T-helper 2 cell (primary cell): ENCODE results near the gene TP73.

ENCODE experiments used
- DNase-seq, 5 experiments: peaks; one replicate each; pipeline versions ENCODE4 v3.0.0 to v3.0.0-alpha.2; 2012 to 2022

Gene TP73

DNA sequence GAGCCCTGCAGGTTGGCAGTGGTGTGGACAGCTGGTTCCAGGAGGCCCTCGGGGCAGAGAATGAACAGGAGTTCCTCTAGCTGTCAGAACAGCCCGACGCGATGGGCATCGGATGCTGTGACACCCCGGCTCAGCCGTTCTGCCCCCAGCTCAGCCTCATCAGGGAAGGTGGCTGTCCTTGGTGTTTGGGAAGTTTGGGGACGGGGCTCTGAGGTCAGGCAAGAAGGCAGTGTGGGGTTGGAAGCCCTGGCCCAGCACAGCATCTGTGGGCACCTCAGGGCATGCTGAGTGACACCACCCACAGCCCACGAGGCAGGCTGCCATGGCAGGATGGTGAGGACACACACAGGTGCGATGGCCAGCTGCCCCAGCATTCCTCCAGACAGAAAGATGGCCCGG lies 59.1 kb downstream of the TP73 start:
- no peak for DNase-seq

GRCh38 chr1:3711780-3712451 lies 59.6 kb downstream of the TP73 start:
- no peak for DNase-seq

- DNase-seq = no peak
Observed at GRCh38 chr1:3712573-3713535, 60.5 kb downstream of the TP73 start.

DNA sequence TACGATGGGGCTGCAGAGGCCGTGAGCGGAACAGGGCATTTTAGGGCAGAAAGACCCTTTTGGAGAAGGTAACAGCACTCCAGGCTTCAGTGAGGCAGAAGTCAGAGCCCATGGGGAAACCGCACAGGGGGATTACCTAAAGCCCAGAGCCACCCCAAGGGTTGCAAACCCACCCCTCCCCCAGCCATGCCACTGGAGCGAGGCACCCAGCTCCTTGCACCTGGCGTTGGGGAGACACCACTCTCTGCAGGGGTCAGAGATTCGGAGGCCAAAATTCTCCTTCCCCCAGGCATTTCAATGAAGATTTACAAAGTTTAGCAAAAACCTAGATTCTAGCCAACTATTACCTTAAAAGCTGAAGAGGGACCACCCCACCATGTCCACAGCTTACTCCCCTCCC lies 61.5 kb downstream of the TP73 start:
- no peak for DNase-seq

DNA sequence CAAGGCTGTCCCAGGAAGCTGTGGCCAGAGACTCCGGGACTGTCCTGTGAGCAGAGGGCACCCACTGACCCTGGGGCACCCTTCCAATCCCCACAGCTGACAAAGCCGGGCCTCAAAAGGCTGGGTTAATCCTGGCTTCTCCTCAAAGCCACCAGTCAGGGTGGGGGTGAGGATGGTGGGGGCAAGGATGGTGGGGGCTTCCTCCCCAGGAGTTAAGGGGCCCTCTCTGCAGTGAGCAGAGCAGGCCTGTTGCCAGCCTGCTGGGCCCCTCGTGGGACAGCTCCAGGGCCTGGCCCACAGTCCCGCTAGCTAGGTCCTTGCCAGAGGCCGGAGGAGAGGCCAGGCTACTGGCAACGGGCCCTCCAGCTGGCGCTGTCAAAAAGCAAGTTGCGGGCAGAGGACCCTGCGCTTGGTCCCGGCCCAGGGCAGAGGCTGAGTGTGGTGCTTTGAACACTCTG lies 62.0 kb downstream of the TP73 start:
- no peak for DNase-seq

DNA sequence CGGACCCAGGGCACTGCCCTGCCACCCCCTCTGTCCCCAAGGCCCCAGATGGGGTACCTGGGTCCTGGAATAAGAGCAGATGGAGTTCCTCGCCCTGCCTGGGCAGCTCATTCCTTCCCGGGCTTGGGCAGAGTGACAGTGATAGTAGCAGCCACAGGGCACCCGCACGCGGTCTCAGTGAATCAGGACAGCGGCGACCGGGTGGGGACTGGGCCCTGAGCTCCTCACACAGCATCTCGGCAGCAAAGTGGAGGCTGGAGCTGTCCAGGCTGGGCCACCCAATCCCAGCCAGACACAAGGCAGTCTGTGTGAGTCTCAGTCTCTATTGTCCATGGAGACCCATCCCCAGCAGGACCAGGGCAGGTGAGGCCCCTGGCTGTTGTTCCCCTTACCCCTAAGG lies 62.5 kb downstream of the TP73 start:
- DNase-seq = no peak

DNA sequence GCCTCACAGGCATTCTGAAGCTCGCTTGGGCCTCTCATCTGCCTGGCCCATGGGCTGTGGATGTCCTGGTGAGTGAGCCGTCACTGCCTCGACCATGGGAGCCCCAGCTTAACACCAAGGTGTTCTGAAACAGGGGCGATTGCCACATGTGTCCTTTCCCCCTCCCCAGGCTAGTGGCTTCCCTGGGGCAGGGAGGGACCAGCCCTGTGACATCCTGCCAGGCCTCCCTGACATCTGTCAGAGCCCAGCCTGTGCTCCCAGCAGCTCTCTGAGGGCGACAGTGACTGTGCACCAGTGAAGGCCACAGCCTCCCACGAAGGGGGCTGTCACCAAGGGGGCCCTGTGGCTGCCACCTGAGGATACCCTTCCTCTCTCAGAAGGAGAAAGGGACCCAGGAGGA lies 64.0 kb downstream of the TP73 start:
- no peak for DNase-seq

GRCh38 chr1:3717041-3717714 lies 64.9 kb downstream of the TP73 start:
- DNase-seq = no peak

DNA sequence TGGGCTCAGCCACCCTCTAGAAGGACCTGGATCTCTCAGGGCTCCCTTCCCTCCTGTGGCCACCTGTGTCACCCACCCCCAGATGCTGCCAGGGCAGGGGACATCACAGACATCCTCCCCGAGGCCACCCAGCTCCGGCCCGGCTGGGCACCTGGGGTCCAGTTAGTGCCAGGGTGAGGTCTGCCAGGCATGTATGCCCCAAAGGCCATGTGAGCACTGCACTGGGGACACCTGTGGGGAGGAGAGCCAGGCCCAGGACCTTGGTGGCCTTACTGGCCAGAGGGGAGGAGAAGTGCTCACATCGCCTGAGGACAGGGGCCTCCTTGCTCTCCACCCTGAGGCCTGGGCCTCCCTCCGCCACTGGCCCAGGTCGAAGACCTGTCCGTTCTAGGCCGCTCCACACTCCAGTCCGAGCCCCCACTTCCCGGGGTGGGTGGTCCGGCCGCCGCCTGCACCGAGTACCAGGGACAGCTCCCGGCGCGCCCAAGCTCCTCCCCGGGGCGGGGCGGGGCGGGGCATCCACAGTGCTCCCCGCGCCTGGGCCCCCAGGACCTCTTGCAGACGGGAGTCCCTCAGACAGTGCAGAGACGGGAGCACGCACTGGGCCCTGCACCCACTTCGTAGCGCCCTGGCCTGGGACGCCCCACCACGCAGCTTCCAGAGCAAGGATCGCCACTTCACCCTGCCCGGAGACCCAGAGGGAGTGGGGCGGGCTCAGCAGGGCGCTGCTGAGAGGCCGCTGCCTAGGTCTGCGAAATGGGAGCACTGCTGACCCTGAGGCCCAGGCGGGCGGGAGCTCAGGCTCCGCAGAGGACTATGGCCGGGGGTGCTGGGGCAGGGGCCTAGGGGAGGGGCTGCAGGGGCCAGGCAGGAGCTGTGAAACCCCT lies 65.6 kb downstream of the TP73 start:
- DNase-seq = no peak

- DNase-seq = no peak
Observed at GRCh38 chr1:3718764-3719163, 66.4 kb downstream of the TP73 start.

GRCh38 chr1:3721955-3722465 lies 69.7 kb downstream of the TP73 start:
- no peak for DNase-seq

DNA sequence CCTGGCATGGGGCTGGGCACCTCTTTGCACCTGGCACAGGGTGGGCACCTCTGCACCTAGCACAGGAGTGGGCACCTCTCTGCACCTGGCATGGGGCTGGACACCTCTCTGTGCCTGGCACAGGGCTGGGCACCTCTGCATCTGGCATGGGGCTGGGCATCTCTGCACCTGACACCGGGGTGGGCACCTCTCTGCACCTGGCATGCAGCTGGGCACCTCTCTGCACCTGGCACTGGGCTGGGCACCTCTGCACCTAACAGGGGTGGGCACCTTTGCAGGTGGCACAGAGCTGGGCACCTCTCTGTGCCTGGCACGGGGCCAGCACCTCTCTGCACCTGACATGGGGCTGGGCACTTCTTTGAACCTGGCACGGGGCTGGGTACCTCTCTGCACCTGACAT lies 70.5 kb downstream of the TP73 start:
- DNase-seq = no peak

DNA sequence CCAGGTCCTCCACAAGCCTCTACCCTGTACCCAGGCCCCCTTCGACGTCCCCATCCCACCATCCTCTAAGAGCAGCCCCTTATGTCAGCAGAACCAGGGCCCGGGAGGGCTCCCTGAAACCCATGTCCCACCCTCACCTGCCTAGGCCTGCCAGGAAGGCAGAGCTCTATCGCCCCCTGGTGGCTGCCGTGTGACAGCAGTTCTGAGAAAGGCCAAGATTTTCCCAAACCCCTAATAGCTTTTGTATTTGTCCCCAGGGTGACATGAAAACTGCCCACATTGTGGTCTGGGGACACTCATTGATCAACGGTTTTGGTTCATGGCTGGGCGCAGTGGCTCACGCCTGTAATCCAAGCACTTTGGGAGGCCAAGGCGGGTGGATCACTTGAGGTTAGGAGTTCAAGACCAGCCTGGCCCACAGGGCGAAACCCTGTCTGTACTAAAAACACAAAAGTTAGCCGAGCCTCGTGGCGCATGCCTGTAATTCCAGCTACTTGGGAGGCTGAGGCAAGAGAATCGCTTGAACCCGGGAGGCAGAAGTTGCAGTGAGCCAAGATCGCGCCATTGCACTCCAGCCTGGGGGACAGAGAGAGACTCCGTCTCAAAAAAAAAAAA lies 72.2 kb downstream of the TP73 start:
- DNase-seq = peak; percentile 29 to 69 (median 62)

- no peak for DNase-seq
Observed at GRCh38 chr1:3725366-3725765, 73.0 kb downstream of the TP73 start.

DNA sequence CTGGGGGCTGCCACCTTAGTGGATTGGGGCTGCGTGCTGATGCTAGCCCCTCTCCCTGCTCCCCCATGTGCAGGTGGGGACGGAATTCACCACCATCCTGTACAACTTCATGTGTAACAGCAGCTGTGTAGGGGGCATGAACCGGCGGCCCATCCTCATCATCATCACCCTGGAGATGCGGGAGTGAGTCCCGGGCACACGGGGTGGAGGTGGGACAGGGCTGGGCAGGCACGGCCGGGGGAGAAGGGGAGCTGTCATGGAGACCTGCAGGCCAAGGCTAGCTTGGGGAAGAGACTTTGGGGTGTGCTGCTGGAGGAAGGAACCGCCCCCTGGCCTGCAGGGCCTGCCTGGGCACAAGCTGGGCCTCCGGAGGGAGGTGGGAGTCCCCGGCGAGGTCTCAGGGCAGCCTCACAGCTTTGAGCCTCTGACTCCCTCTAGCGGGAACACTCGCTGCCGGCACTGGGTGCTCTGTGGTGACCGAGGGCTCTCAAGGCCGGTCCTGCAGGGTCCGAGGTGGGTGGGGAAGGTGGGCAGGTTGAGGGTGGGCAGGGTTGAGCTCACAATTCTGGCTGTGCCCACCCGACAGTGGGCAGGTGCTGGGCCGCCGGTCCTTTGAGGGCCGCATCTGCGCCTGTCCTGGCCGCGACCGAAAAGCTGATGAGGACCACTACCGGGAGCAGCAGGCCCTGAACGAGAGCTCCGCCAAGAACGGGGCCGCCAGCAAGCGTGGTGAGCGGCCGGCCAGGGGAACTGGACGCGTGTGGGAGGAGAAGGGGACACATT lies 74.9 kb downstream of the TP73 start:
- DNase-seq = no peak

DNA sequence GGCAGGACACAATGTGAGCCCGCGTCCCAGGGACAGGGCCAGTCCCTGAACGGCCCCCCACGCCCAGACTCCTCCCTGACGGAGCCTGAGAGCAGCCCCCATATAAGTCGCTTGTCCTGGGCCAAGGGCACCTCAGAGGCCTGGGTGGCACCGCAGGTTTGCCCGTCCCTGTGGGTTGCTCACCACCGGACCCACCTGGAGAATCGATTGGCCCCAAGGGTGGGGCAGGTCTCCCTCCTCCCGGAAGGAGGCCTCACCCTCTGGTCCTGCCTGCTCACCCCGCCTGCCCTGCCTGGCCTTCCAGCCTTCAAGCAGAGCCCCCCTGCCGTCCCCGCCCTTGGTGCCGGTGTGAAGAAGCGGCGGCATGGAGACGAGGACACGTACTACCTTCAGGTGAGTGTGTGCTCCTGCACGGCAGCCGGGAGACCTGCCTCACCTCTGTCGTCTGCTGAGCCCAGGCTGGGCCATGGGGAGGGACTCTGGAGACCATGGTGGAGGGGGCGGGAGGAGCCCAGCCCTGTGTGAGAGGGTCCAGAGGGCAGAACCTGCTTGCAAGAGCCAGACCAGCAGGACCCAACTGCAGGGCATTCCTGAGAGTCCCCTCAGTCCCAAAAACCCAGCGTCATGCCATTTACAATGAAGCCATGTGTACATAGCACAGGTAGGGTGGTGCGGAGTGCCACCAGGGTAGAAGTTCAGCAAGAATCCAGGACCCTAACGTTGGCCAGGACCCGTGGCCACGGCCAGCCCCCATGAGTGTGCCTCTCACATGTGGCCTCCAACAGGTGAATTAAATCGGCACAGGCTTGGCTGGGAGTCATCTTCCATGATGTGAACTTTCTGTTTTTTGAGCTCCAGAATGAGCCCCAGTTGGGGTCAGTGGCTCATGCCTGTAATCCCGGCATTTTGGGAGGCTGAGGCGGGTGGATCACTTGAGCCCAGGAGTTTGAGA lies 75.8 kb downstream of the TP73 start:
- no peak for DNase-seq

DNA sequence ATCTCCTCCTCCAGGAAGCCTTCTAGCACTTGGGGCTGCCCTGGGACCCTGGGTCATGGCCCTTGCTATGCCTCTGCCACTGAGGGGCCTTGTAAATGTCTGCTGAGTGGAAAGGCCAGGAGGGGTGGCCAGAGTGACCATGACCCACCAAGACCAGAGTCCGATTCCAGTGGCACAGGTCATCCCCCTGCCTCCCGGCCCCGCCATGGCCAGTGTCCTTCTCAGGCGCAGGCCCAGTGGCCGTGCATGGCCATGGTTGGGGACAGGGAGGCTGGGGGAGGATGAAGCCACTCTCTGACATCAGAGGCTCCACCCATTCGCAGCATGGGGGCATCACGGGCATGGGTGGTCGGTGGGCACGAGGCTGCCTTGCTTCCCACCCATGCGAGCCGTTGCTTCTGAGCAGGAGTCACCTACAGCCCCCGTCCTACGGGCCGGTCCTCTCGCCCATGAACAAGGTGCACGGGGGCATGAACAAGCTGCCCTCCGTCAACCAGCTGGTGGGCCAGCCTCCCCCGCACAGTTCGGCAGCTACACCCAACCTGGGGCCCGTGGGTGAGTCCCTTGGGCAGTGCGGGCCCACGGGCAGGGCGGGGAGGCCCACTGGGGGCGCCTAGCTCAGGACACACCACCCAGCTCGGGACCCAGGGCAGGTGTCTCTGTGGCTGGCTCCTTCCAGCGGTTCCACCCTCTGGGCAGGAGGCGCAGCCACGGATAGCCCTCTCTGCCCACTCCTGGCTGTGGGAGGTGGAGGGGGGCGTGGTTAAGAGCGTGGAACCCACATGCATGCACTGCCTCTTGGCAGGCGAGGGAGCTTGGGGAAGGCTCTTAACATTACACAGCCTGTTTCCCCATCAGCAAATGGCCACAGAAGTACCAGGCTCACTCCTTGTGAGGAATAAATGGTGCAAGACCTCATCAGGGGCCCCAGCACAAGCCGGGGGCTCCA lies 77.6 kb downstream of the TP73 start:
- no peak for DNase-seq

DNA sequence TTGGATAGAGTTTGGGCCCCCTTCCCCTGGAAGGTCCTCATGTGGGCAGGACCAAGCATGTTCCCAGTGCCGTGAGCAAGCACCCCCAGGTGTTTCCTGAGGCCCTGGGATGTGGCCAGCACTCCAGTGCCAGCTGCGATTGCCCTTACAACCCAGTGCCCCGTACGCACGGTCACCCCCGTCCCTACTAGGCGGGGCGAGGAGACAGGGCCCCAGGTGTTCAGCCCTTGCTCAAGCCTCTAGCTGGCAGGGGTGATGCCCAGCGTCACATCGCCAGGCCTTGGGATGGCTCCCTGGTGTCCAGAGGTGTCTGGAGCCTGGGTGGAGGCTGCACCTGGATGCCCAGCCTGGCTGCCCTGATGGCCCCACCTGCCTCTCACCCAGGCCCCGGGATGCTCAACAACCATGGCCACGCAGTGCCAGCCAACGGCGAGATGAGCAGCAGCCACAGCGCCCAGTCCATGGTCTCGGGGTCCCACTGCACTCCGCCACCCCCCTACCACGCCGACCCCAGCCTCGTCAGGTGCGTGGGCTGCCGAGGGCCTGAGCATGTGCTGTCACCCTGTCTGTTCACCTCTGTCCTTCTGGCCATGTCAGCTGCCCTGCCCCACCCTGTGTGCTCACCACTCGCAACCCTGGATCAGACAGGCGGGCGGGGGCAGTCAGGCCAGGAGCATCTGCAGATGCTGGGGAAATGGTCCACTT lies 78.4 kb downstream of the TP73 start:
- no peak for DNase-seq
